ENCODE measurements around the gene MBD3L2B.

The MBD3L2B gene

GRCh38 chr19:7010722-7011593 lies 10.3 kb downstream of the MBD3L2B start:
- peak; percentile 16 for DNase-seq

GRCh38 chr19:7007859-7008258 lies 13.4 kb downstream of the MBD3L2B start:
- no peak for DNase-seq

- DNase-seq, result no peak
Measured at GRCh38 chr19:7006135-7006704, 15.0 kb downstream of the MBD3L2B start.

- no peak for DNase-seq
Measured at GRCh38 chr19:7004313-7004931, 16.8 kb downstream of the MBD3L2B start.

- DNase-seq, result no peak
Measured at GRCh38 chr19:7000816-7001215, 20.4 kb downstream of the MBD3L2B start.

- DNase-seq, result no peak
Measured at GRCh38 chr19:7000333-7000732, 20.9 kb downstream of the MBD3L2B start.

- no peak for DNase-seq
Measured at GRCh38 chr19:6999933-7000332, 21.3 kb downstream of the MBD3L2B start.

GRCh38 chr19:6997679-6998445 lies 23.4 kb downstream of the MBD3L2B start:
- no peak for DNase-seq

GRCh38 chr19:6996810-6997209 lies 24.4 kb downstream of the MBD3L2B start:
- no peak for DNase-seq

GRCh38 chr19:6995054-6995453 lies 26.2 kb downstream of the MBD3L2B start:
- DNase-seq, result no peak

GRCh38 chr19:6988257-6988656 lies 33.0 kb downstream of the MBD3L2B start:
- no peak for DNase-seq

- DNase-seq, result no peak
Measured at GRCh38 chr19:6987850-6988249, 33.4 kb downstream of the MBD3L2B start.

GRCh38 chr19:6983448-6983847 lies 37.8 kb downstream of the MBD3L2B start:
- no peak for DNase-seq

- no peak for DNase-seq
Measured at GRCh38 chr19:6979399-6979798, 41.8 kb downstream of the MBD3L2B start.

GRCh38 chr19:6976197-6976596 lies 45.0 kb downstream of the MBD3L2B start:
- DNase-seq, result no peak

GRCh38 chr19:6971366-6971765 lies 49.9 kb downstream of the MBD3L2B start:
- no peak for DNase-seq

- no peak for DNase-seq
Measured at GRCh38 chr19:6970443-6970842, 50.8 kb downstream of the MBD3L2B start.

GRCh38 chr19:6970021-6970420 lies 51.2 kb downstream of the MBD3L2B start:
- DNase-seq, result no peak

- no peak for DNase-seq
Measured at GRCh38 chr19:6969490-6969889, 51.7 kb downstream of the MBD3L2B start.
